GM12878 (cell line): ENCODE measurements around the gene GPR31. TPM values are rescaled to one million over a fixed set of nuclear protein-coding genes. Genes with fewer than 3 reads are reported as not detected.

Experiments used
- BACH1 ChIP-seq: fragments of 450-650 bp; IDR thresholded peaks from 2 replicates; pipeline ENCODE4 v1.6.1; 2017; ENCODE audit warnings: mild to moderate bottlenecking, borderline replicate concordance
- CBFB ChIP-seq: IDR thresholded peaks from 2 replicates; pipeline ENCODE4 v1.6.1; 2016; ENCODE audit warnings: antibody characterized with exemption, low read depth
- CEBPB ChIP-seq, 2 experiments: fragments of 150-350 bp in 1 of 2; IDR thresholded peaks; 2 replicates each; pipeline ENCODE4 v1.6.1; 2012 to 2014; ENCODE audit warnings: low read depth in 2 of 2, low read length in 2 of 2, borderline replicate concordance in 1 of 2, inconsistent platforms in 1 of 2
- DPF2 ChIP-seq: fragments of 450-650 bp; IDR thresholded peaks from 2 replicates; pipeline ENCODE4 v1.6.1; 2017; ENCODE audit warnings: mild to moderate bottlenecking
- ETV6 ChIP-seq, 2 experiments: fragments of 450-650 bp in 1 of 2; IDR thresholded peaks in 1 of 2; conservative IDR thresholded peaks in 1 of 2; 2 replicates each; pipeline ENCODE4 v1.6.1; 2014; ENCODE audit warnings: antibody characterized with exemption in 1 of 2, borderline replicate concordance in 1 of 2, low read depth in 1 of 2, mild to moderate bottlenecking in 1 of 2, moderate library complexity in 1 of 2
- FOXM1 ChIP-seq: IDR thresholded peaks from 2 replicates; pipeline ENCODE4 v1.6.1; 2012; ENCODE audit warnings: low read depth, mild to moderate bottlenecking, inconsistent platforms, low read length, moderate library complexity
- HDAC2 ChIP-seq: fragments of 200-600 bp; sonication (generic); IDR thresholded peaks from 2 replicates; pipeline ENCODE4 v1.6.1; 2017
- PAX5 ChIP-seq: IDR thresholded peaks from 2 replicates; pipeline ENCODE4 v1.6.1; 2011; ENCODE audit warnings: low read depth, low read length, borderline replicate concordance
- SREBF2 ChIP-seq: IDR thresholded peaks from 2 replicates; pipeline ENCODE4 v1.6.1; 2012; ENCODE audit warnings: mild to moderate bottlenecking, low read length
- TCF3 ChIP-seq: IDR thresholded peaks from 2 replicates; pipeline ENCODE4 v1.6.1; 2012; ENCODE audit warnings: low read depth, mild to moderate bottlenecking, low read length, borderline replicate concordance; ENCODE audit not compliant: insufficient read depth
- polyA plus RNA-seq, 11 experiments: library from polyadenylated mRNA; depleted of rRNA in 4 of 11; unstranded in 6 of 11; stranded (reverse) in 5 of 11; fragments of >200 nt; fragmentation: Nextera tagmentation in 4 of 11; fragmentation: Illumina TruSeq in 1 of 11; extraction: Ambion mirVana in 4 of 11; extraction: Trizol in 1 of 11; gene quantifications; 1 replicate in 1 of 11; 2 replicates in 10 of 11; pipeline versions ENCODE4 v1.2.1 to v1.2.3, GENCODE V29; 2011 to 2016; ENCODE audit warnings: inconsistent platforms in 2 of 11, missing spikeins in 2 of 11, low read depth in 1 of 11
- total RNA-seq, 4 experiments: library from RNA; depleted of rRNA in 3 of 4; stranded (reverse); fragments of >200 nt in 3 of 4; fragmentation: Illumina TruSeq in 1 of 4; extraction: Trizol in 1 of 4; gene quantifications; 2 replicates each; pipeline versions ENCODE4 v1.2.1 to v1.2.3, GENCODE V29; 2013 to 2021
- TF ChIP-seq, protein P1 (sequence below): fragments of 450-650 bp; IDR thresholded peaks from 2 replicates; pipeline ENCODE4 v1.6.1; 2017; ENCODE audit warnings: mild to moderate bottlenecking, moderate library complexity
- TF ChIP-seq, protein P2 (sequence below): fragments of 150-350 bp; IDR thresholded peaks from 2 replicates; pipeline ENCODE4 v1.6.1; 2016; ENCODE audit warnings: low read depth, low read length
- TF ChIP-seq, protein P3 (sequence below): IDR thresholded peaks from 2 replicates; pipeline ENCODE4 v1.6.1; 2011; ENCODE audit warnings: borderline replicate concordance, low read depth, mild to moderate bottlenecking, moderate library complexity, low read length; ENCODE audit not compliant: insufficient read depth, poor library complexity, severe bottlenecking
- TF ChIP-seq, protein P4 (sequence below): IDR thresholded peaks from 2 replicates; pipeline ENCODE4 v1.6.1; 2012; ENCODE audit warnings: mild to moderate bottlenecking, low read depth, low read length
- TF ChIP-seq, protein P5 (sequence below): fragments of 450-650 bp; IDR thresholded peaks from 2 replicates; pipeline ENCODE4 v1.6.1; 2017; ENCODE audit warnings: low read depth, mild to moderate bottlenecking, moderate library complexity

The GPR31 gene
- total and polyA plus RNA-seq, 10 of the 15 experiments (the other 5 are each of a cell fraction or from before 2014, with no cell fraction given): not detected

DNA sequence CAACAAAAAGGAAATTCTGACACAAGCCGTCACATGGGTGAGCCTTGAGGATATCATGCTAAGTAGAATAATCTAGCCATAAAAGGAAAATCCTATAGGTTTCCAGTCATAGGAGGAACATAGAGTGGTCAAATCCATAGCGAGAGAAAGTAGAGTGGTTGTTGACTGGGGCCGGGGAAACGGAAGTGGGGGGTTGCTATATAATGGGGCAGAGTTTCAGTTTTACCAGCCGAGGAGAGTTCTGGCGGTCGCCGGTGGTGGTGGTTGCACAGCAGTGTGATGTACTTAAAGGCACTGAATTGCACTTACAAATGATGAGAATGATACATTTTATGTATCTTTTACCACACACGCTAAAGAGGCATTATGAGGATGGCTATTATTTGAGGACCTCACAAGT lies 4.9 kb downstream of the GPR31 start (continued):
- TF ChIP-seq, protein P1, sequence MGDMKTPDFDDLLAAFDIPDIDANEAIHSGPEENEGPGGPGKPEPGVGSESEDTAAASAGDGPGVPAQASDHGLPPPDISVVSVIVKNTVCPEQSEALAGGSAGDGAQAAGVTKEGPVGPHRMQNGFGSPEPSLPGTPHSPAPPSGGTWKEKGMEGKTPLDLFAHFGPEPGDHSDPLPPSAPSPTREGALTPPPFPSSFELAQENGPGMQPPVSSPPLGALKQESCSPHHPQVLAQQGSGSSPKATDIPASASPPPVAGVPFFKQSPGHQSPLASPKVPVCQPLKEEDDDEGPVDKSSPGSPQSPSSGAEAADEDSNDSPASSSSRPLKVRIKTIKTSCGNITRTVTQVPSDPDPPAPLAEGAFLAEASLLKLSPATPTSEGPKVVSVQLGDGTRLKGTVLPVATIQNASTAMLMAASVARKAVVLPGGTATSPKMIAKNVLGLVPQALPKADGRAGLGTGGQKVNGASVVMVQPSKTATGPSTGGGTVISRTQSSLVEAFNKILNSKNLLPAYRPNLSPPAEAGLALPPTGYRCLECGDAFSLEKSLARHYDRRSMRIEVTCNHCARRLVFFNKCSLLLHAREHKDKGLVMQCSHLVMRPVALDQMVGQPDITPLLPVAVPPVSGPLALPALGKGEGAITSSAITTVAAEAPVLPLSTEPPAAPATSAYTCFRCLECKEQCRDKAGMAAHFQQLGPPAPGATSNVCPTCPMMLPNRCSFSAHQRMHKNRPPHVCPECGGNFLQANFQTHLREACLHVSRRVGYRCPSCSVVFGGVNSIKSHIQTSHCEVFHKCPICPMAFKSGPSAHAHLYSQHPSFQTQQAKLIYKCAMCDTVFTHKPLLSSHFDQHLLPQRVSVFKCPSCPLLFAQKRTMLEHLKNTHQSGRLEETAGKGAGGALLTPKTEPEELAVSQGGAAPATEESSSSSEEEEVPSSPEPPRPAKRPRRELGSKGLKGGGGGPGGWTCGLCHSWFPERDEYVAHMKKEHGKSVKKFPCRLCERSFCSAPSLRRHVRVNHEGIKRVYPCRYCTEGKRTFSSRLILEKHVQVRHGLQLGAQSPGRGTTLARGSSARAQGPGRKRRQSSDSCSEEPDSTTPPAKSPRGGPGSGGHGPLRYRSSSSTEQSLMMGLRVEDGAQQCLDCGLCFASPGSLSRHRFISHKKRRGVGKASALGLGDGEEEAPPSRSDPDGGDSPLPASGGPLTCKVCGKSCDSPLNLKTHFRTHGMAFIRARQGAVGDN: peak; percentile 46; the same call in 1 of the 2 replicates
- TF ChIP-seq, protein P2, sequence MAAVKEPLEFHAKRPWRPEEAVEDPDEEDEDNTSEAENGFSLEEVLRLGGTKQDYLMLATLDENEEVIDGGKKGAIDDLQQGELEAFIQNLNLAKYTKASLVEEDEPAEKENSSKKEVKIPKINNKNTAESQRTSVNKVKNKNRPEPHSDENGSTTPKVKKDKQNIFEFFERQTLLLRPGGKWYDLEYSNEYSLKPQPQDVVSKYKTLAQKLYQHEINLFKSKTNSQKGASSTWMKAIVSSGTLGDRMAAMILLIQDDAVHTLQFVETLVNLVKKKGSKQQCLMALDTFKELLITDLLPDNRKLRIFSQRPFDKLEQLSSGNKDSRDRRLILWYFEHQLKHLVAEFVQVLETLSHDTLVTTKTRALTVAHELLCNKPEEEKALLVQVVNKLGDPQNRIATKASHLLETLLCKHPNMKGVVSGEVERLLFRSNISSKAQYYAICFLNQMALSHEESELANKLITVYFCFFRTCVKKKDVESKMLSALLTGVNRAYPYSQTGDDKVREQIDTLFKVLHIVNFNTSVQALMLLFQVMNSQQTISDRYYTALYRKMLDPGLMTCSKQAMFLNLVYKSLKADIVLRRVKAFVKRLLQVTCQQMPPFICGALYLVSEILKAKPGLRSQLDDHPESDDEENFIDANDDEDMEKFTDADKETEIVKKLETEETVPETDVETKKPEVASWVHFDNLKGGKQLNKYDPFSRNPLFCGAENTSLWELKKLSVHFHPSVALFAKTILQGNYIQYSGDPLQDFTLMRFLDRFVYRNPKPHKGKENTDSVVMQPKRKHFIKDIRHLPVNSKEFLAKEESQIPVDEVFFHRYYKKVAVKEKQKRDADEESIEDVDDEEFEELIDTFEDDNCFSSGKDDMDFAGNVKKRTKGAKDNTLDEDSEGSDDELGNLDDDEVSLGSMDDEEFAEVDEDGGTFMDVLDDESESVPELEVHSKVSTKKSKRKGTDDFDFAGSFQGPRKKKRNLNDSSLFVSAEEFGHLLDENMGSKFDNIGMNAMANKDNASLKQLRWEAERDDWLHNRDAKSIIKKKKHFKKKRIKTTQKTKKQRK: no peak
- TF ChIP-seq HDAC2 (no peak), FOXM1 (peak; percentile 54; the same call in 1 of the 2 replicates), BACH1 (no peak), SREBF2 (no peak), PAX5 (peak; percentile 80), CEBPB (IDR thresholded peaks at IDR 0.05; ENCODE audit: borderline replicate concordance in 1 of 2, low read depth in 2 of 2, low read length in 2 of 2) (no peak), TCF3 (0 out of 2 replicates have a peak, but pooled peaks have one; percentile 32), CBFB (peak; percentile 61; the same call in 1 of the 2 replicates), ETV6 (conservative IDR thresholded peaks at IDR 0.05 in 1 of 2, IDR thresholded peaks at IDR 0.05 in 1 of 2; ENCODE audit: borderline replicate concordance in 1 of 2, low read depth in 1 of 2) (peak in 1 of 2 experiments; percentile 97; a peak in 2 of 4 replicates), DPF2 (no peak)
- TF ChIP-seq, protein P3, sequence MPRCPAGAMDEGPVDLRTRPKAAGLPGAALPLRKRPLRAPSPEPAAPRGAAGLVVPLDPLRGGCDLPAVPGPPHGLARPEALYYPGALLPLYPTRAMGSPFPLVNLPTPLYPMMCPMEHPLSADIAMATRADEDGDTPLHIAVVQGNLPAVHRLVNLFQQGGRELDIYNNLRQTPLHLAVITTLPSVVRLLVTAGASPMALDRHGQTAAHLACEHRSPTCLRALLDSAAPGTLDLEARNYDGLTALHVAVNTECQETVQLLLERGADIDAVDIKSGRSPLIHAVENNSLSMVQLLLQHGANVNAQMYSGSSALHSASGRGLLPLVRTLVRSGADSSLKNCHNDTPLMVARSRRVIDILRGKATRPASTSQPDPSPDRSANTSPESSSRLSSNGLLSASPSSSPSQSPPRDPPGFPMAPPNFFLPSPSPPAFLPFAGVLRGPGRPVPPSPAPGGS: peak; percentile 74
- TF ChIP-seq, protein P4, sequence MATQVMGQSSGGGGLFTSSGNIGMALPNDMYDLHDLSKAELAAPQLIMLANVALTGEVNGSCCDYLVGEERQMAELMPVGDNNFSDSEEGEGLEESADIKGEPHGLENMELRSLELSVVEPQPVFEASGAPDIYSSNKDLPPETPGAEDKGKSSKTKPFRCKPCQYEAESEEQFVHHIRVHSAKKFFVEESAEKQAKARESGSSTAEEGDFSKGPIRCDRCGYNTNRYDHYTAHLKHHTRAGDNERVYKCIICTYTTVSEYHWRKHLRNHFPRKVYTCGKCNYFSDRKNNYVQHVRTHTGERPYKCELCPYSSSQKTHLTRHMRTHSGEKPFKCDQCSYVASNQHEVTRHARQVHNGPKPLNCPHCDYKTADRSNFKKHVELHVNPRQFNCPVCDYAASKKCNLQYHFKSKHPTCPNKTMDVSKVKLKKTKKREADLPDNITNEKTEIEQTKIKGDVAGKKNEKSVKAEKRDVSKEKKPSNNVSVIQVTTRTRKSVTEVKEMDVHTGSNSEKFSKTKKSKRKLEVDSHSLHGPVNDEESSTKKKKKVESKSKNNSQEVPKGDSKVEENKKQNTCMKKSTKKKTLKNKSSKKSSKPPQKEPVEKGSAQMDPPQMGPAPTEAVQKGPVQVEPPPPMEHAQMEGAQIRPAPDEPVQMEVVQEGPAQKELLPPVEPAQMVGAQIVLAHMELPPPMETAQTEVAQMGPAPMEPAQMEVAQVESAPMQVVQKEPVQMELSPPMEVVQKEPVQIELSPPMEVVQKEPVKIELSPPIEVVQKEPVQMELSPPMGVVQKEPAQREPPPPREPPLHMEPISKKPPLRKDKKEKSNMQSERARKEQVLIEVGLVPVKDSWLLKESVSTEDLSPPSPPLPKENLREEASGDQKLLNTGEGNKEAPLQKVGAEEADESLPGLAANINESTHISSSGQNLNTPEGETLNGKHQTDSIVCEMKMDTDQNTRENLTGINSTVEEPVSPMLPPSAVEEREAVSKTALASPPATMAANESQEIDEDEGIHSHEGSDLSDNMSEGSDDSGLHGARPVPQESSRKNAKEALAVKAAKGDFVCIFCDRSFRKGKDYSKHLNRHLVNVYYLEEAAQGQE: no peak
- TF ChIP-seq, protein P5, sequence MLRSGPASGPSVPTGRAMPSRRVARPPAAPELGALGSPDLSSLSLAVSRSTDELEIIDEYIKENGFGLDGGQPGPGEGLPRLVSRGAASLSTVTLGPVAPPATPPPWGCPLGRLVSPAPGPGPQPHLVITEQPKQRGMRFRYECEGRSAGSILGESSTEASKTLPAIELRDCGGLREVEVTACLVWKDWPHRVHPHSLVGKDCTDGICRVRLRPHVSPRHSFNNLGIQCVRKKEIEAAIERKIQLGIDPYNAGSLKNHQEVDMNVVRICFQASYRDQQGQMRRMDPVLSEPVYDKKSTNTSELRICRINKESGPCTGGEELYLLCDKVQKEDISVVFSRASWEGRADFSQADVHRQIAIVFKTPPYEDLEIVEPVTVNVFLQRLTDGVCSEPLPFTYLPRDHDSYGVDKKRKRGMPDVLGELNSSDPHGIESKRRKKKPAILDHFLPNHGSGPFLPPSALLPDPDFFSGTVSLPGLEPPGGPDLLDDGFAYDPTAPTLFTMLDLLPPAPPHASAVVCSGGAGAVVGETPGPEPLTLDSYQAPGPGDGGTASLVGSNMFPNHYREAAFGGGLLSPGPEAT: peak; percentile 25; the same call in 1 of the 2 replicates
